HG03378 (cell line): Measurements from ENCODE around the gene LORICRIN.
A peak's percentile ranks its signal among the peaks of the same experiment; 100 is the strongest.

ENCODE experiments used
- ATAC-seq: cut with Tn5 transposase; IDR thresholded peaks from one replicate; pipeline ENCODE4 v1.9.1; 2021; ENCODE audit warnings: mild to moderate bottlenecking, moderate library complexity; ENCODE audit not compliant: unreplicated experiment

Gene LORICRIN

GRCh38 chr1:153248176-153248879, 11.2 kb upstream of the LORICRIN start:
- ATAC-seq = no peak

GRCh38 chr1:153250166-153250565, 9.3 kb upstream of the LORICRIN start:
- no peak for ATAC-seq

GRCh38 chr1:153251087-153251486, 8.4 kb upstream of the LORICRIN start:
- ATAC-seq = no peak

- no peak for ATAC-seq
These were observed 7.9 kb upstream of the LORICRIN start for GRCh38 chr1:153251562-153251961.

GRCh38 chr1:153251988-153252387, 7.5 kb upstream of the LORICRIN start:
- ATAC-seq = no peak

GRCh38 chr1:153253076-153253475, 6.4 kb upstream of the LORICRIN start:
- no peak for ATAC-seq

GRCh38 chr1:153253693-153254092, 5.8 kb upstream of the LORICRIN start:
- ATAC-seq = no peak

- ATAC-seq = no peak
These were observed 1.2 kb downstream of the LORICRIN start for GRCh38 chr1:153260585-153261280.

GRCh38 chr1:153261281-153262069, 2.0 kb downstream of the LORICRIN start:
- ATAC-seq = no peak

- no peak for ATAC-seq
These were observed 2.5 kb downstream of the LORICRIN start for GRCh38 chr1:153262070-153262366.

GRCh38 chr1:153262462-153263157, 3.1 kb downstream of the LORICRIN start:
- ATAC-seq = no peak

GRCh38 chr1:153265457-153265856, 6.0 kb downstream of the LORICRIN start:
- ATAC-seq = no peak

- ATAC-seq = no peak
These were observed 12.2 kb downstream of the LORICRIN start for GRCh38 chr1:153271711-153272110.

GRCh38 chr1:153272186-153272585, 12.7 kb downstream of the LORICRIN start:
- no peak for ATAC-seq

- peak; percentile 54 for ATAC-seq
These were observed 18.4 kb downstream of the LORICRIN start for GRCh38 chr1:153277852-153278251.

- no peak for ATAC-seq
These were observed 29.3 kb downstream of the LORICRIN start for GRCh38 chr1:153288634-153289275.

GRCh38 chr1:153291514-153291913, 32.0 kb downstream of the LORICRIN start:
- ATAC-seq = no peak

- no peak for ATAC-seq
These were observed 32.7 kb downstream of the LORICRIN start for GRCh38 chr1:153292185-153292584.

- no peak for ATAC-seq
These were observed 33.4 kb downstream of the LORICRIN start for GRCh38 chr1:153292740-153293479.

- ATAC-seq = no peak
These were observed 33.9 kb downstream of the LORICRIN start for GRCh38 chr1:153293480-153293775.
